GM21390 (cell line): ENCODE results near the gene LRRC38.
"Not testable (repeated sequence)": the region's sequence is repeated elsewhere in the genome, so short reads cannot be mapped to it uniquely, and the experiment has no call there.

Experiments
- ATAC-seq: cut with Tn5 transposase; IDR thresholded peaks from one replicate; pipeline ENCODE4 v1.9.1; 2021; ENCODE audit not compliant: unreplicated experiment

The LRRC38 gene

DNA sequence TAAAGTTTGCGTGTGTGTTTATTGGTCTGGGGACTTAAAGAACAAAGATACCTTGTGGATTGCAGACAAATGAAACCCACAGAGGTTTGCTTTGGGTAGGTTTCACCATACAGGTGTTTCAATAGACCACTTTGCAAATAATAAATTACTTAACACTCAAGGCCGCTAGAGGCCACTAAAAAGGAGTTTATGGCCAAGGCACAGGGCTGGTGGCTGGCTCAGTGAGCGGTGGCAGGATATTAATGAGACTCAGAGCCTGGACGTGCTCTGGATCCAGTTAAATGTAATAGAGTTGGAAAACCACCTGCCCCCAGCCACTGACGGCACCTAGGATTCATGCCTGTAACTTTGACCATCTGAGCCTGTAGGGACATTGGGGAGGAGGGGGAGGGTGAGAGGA is 44.5 kb downstream of the LRRC38 start:
- no peak for ATAC-seq

GRCh38 chr1:13465515-13465914 is 48.3 kb downstream of the LRRC38 start:
- ATAC-seq, result no peak

- no peak for ATAC-seq
These were observed 51.1 kb downstream of the LRRC38 start for GRCh38 chr1:13462682-13463081.

- ATAC-seq, result no peak
These were observed 51.8 kb downstream of the LRRC38 start for GRCh38 chr1:13461977-13462376.

DNA sequence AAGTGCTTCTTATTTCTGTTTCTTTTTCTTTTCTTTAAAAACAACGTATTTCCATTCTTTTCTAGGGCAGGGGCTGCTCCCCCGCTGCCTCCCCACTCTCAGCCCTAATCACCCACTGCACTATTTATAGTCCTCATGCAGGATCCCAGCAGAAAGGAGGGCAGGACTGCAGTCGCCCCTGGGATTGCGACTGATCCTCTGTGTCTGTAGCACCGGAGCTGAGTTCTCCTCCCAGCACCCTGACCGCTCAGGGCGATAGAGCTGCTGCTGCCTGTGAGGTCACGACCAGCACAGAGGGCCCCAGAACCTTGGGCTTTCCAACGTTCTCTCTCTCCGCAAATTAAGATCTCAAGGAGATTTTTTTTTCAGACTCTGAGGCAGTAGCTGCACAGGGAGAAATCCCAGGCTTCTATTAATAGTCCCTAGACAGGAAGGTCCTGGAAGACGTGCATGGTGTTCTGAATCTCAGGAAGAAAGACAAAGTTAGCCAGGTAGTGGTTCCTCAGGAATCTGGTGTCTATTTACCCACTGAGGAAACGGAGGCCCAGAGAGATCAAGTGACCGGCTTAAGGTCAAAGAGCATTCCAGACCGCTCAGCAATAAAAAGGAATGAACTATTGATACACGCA is 56.8 kb downstream of the LRRC38 start:
- no peak for ATAC-seq

DNA sequence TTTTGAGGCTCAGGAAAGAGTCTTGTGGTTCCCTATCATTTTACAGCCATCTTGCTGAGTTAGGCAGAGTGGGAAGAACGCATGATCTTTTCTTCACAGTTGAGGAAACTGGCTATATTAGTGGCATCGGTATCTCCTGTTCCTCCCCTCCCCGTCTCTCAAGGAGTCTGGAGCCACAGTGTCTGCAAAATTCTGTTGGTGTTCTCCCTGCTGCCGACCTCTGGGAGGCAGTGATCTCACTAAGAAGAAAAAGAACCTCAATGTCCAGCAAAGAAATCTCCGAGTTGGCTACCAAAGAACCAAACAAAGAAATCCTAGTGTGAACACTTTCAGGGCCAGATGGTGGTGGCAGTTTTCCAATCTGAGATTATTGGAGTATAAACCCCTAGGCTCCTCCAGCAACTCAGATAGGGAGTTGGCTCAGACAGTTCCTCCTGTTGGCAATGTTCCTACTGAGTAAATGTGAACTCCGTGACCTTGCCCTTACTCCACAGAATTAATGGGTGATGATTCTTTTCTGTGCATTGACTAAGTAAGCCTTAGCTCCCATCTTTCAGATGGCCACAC is 62.3 kb downstream of the LRRC38 start:
- no peak for ATAC-seq

- ATAC-seq, result no peak
These were observed 63.6 kb downstream of the LRRC38 start for GRCh38 chr1:13450204-13450603.

DNA sequence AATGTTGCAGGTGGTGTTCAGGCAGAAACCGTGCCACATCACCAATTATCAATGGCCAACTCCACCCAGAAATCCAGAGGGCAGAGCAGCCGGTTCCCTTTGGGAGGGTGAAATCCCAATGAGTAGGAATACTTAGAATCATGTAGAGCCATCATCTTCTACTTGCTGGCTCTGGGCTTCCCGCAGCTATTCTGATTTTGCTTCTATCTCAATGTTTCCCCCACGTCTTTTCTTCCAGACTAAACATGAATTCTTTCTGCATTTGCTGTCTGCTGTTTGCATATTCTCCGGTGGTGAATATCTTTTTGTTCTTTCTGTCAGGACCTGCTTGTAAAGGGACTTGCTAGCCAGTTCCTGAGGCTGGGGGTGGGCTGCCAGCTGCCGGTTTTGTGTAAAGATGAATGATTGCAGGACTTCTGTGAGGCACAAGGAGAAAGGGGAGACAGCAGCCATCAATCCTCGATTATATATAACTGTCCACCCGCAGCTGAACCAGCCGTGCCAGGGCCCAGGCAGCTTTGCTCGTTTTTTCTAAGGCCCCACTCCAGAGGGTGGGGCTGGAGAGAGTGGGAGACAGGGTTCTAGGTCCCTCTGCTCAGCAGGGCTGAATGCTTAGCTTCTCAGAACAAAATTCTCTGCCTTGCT is 70.3 kb downstream of the LRRC38 start:
- no peak for ATAC-seq

DNA sequence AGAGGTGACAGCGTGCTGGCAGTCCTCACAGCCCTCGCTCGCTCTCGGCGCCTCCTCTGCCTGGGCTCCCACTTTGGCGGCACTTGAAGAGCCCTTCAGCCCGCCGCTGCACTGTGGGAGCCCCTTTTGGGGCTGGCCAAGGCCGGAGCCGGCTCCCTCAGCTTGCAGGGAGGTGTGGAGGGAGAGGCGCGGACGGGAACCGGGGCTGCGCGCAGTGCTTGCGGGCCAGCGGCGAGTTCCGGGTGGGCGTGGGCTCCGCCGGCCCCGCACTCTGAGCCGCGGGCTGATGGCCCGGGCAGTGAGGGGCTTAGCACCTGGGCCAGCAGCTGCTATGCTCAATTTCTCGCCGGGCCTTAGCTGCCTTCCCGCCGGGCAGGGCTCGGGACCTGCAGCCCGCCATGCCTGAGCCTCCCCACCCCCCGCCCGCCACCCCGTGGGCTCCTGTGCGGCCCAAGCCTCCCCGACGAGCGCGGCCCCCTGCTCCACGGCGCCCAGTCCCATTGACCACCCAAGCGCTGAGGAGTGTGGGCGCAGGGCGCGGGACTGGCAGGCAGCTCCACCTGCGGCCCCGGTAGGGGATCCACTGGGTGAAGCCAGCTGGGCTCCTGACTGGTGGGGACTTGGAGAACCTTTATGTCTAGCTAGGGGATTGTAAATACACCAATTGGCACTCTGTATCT is 74.6 kb downstream of the LRRC38 start:
- not testable (repeated sequence) for ATAC-seq

DNA sequence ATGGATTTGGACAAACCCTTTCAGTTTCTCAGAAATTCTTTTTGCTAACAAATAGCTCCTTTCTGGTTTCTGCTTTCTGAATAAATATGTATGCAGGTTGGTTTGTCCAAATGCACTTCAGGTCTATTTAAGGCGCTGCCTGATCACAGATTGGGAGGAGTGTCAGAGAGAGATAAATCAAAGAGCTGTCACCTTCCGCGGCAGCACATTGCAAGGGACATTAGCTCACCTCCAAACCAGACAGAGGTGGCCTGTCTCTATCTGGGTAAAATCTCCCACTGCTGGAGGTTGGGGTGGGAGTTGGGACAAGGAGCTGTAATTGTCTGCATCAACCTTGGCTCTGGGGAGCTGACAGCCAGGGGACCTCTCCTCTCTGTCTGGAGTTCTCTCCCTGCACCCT is 78.3 kb downstream of the LRRC38 start:
- no peak for ATAC-seq

DNA sequence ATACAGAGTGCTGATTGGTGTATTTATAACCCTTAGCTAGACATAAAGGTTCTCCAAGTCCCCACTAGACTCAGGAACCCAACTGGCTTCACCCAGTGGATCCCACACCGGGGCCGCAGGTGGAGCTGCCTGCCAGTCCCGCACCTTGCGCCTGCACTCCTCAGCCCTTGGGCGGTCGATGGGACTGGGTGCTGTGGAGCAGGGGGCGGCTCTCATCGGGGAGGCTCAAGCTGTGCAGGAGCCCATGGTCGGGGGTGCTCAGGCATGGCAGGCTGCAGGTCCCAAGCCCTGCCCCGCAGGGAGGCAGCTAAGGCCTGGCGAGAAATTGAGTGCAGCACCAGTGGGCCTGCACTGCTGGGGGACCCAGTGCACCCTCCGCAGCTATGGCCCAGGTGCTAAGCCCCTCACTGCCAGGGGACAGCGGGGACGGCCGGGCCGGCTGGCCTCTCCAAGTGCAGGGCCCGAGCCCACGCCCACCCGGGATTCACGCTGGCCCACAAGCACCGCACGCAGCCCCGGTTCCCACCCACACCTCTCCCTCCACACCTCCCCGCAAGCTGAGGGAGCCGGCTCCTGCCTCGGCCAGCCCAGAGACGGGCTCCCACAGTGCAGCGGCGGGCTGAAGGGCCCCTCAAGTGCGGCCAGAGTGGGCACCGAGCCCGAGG is 80.0 kb downstream of the LRRC38 start:
- not testable (repeated sequence) for ATAC-seq

- no peak for ATAC-seq
These were observed 81.6 kb downstream of the LRRC38 start for GRCh38 chr1:13432251-13432650.

DNA sequence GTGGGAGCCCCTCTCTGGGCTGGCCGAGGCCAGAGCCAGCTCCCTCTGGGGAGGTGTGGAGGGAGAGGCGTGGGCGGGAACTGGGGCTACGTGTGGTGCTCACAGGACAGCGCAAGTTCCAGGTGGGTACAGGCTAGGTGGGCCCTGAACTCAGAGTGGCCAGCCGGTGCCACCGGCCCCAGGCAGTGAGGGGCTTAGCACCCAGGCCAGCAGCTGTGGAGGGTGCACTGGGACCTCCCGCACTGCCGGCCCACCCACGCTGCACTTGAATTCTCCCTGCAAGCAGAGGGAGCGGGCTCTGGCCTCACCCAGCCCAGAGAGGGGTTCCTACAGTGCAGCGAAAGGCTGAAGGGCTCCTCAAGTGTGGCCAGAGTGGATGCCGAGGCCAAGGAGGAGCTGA is 83.3 kb downstream of the LRRC38 start:
- no peak for ATAC-seq
